GM12801 (cell line): ENCODE results near the gene METTL16.

Experiments
- TF ChIP-seq, protein P1 (sequence below): IDR thresholded peaks from one replicate; pipeline ENCODE4 v1.5.1; 2011; ENCODE audit warnings: control low read depth; ENCODE audit not compliant: insufficient read length; ENCODE audit errors: extremely low read depth

The METTL16 gene

GRCh38 chr17:2435862-2436261, 75.8 kb downstream of the METTL16 start:
- TF ChIP-seq, protein P1, sequence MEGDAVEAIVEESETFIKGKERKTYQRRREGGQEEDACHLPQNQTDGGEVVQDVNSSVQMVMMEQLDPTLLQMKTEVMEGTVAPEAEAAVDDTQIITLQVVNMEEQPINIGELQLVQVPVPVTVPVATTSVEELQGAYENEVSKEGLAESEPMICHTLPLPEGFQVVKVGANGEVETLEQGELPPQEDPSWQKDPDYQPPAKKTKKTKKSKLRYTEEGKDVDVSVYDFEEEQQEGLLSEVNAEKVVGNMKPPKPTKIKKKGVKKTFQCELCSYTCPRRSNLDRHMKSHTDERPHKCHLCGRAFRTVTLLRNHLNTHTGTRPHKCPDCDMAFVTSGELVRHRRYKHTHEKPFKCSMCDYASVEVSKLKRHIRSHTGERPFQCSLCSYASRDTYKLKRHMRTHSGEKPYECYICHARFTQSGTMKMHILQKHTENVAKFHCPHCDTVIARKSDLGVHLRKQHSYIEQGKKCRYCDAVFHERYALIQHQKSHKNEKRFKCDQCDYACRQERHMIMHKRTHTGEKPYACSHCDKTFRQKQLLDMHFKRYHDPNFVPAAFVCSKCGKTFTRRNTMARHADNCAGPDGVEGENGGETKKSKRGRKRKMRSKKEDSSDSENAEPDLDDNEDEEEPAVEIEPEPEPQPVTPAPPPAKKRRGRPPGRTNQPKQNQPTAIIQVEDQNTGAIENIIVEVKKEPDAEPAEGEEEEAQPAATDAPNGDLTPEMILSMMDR = no peak

GRCh38 chr17:2435181-2435741, 76.4 kb downstream of the METTL16 start:
- TF ChIP-seq, protein P1 = no peak

DNA sequence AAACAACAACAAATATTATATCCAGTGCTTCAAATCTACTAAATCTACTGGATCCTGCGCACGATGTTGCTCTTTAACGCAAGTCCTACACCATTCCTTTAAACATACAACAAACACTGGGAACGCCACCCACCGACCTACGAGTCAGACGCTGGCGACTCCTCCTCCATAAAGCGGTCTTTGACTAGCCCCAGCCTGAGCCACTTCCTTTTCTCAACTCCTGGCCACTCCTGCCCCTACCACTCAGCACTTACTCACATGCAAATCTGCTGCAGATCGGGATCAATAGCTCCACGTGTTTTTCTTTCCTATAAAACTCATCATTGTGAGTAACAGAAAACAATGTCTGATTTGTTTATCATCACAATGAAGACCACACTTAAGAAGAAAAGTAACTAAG, 78.0 kb downstream of the METTL16 start:
- TF ChIP-seq, protein P1 = no peak

DNA sequence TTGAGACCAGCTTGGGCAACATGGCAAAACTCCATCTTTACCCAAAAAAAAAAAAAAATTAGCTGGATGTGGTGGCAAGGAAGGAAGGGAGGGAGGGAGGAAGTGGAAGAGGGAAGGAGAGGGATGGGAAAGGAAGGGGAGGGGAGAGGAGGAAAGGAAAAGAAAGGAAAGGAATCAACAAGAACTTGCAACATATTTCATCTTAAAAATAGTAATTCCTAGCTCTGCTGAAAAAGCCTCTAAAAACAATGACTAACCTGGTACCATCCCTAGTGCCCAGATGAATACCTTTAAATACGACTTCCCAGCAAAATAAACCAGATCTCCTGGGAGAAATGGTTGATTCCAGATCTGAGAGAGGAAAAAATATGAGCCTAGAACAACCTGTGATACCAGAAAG, 83.8 kb downstream of the METTL16 start:
- TF ChIP-seq, protein P1 = no peak

GRCh38 chr17:2427215-2427614, 84.5 kb downstream of the METTL16 start:
- TF ChIP-seq, protein P1 = no peak

DNA sequence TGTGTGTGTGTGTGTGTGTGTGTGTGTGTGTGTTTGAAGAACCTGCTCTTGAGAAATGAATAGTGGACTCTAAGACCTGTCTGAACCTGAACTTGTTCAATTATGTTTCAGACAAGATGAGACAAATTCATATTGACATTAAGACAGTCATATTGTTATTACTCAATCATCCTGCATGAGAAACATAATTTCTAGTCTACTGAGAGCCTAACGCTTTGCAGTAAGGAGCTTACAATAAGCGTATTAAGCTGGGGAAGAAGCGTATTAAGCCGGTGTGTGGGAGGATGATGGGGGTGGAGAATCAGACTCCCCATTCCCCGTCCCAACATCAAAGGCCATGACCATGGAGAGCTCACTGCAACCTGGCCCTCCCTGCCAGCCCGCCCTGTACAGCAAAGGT, 88.4 kb downstream of the METTL16 start:
- TF ChIP-seq, protein P1 = no peak

- TF ChIP-seq, protein P1 = no peak
These were observed 90.2 kb downstream of the METTL16 start for GRCh38 chr17:2421315-2422147.
